GM21360 (cell line): ENCODE measurements around the gene GJB1.
A peak's percentile ranks its signal among the peaks of the same experiment; 100 is the strongest.
"Not testable (repeated sequence)": the region's sequence is repeated elsewhere in the genome, so short reads cannot be mapped to it uniquely, and the experiment has no call there.

Experiments used
- ATAC-seq: cut with Tn5 transposase; IDR thresholded peaks from one replicate; pipeline ENCODE4 v1.9.1; 2021; ENCODE audit warnings: mild to moderate bottlenecking, moderate library complexity; ENCODE audit not compliant: unreplicated experiment

Gene GJB1

DNA sequence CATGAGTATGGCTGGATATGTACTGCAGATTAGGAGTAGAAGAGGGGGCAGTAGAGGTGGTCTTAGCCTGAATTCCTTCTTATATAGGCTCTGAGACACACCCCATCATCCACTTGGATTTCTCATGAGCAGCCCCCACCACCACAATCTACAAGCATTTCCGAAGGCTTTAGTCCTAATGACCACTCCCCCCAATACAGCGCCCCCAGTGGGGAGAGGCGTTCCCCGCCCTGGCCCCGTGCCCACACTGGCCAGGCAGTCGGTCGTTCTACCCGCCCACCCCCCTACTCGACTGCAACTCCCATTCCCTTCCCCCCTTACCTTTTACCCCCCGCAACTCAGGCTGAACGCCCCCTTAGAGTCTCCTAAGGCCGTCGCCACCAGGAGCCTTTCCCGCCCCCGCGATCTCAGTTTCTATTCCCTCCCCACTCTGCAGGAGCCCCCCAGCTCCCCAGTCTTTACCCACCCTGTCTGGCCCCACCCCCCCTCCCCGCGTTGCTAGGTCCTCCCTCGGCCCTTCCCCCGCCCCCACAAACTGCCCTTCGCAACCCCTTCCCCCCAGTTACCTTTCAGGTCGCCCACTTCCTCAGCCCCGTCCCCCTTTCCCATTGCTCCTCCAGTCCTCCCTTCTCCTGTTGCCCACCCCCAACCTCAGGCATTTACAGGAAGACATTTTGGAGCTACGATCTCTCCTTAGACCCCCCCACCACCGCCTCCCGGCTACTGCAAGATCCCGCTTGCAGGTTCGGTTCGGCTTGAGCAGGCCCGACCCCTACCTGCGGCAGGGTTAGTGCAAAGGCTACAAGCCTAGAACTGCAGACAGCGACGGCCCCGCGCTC, 30.4 kb downstream of the GJB1 start:
- ATAC-seq = no peak

DNA sequence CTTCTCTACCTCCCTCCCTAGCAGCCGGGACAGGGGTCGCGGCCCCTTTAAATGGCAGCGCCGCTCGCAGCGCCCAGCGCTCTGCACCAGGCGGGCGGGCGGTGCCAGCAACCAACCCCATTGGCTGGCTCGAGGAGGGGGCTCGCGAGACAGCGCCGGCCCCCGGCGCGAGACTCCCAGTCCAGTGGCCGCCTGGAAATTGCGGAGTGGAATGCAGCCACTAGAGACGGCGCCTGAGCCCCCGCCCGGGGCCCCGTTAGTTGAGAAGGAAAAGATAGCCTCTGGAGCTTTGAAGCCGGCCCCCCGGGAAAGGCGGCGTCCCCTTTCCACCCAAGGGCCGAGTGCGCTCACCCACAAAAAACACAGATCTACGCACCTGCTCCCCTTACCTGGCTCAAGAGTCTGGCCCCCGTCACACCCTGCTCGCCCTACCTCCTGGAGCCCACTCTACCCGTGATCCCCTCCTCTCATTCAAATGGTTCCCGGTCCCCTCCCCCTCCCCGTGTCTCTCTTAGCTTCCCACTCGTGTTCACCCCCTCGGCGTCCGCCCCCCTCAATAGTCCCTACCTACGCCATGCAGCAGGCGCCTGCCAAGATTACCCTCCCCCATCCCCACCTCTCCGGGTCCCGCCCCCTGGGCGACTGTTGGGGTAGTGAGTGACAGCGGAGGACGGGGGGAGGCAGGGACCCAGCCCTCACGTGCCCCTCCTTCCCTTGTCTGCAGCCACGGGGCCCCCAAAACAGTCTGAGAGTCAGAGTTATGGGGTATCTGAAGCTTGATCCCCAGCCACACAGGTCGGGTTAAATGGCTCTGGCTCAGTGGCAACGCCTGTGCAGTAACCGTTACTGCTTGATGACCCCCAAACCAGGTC, 31.3 kb downstream of the GJB1 start, which contains the start of gene ZMYM3:
TSS of gene ZMYM3 (minus strand) at position 49 of the 872 bp plus-strand sequence. CDS start 885 bp downstream, outside the sequence.
- peak; percentile 55 for ATAC-seq

DNA sequence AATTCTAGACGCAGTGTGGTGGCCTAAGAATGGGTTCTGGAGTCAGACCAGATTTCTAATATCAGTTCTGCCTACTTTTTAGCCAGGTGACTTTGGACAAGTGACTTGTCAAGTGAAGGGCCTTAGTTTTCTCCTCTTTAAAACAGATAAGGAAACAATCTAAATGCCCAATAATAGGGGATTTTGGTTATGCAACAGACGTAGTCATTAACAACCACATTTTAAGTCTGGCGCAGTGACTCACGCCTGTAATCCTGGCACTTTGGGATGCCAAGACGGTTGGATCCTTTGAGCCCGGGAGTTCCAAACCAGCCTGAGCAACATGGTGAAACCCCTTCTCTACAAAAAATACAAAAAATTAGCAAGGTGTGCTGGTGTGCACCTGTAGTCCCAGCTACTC, 33.0 kb downstream of the GJB1 start:
- no peak for ATAC-seq

GRCh38 chrX:71256856-71257255, 33.8 kb downstream of the GJB1 start:
- ATAC-seq = no peak

GRCh38 chrX:71268624-71269023, 45.6 kb downstream of the GJB1 start:
- ATAC-seq = not testable (repeated sequence)

GRCh38 chrX:71269801-71270395, 46.9 kb downstream of the GJB1 start:
- no peak for ATAC-seq

- ATAC-seq = not testable (repeated sequence)
These were observed 49.3 kb downstream of the GJB1 start for GRCh38 chrX:71272313-71272712.
